ENCODE measurements around the gene NMT2.

The NMT2 gene

DNA sequence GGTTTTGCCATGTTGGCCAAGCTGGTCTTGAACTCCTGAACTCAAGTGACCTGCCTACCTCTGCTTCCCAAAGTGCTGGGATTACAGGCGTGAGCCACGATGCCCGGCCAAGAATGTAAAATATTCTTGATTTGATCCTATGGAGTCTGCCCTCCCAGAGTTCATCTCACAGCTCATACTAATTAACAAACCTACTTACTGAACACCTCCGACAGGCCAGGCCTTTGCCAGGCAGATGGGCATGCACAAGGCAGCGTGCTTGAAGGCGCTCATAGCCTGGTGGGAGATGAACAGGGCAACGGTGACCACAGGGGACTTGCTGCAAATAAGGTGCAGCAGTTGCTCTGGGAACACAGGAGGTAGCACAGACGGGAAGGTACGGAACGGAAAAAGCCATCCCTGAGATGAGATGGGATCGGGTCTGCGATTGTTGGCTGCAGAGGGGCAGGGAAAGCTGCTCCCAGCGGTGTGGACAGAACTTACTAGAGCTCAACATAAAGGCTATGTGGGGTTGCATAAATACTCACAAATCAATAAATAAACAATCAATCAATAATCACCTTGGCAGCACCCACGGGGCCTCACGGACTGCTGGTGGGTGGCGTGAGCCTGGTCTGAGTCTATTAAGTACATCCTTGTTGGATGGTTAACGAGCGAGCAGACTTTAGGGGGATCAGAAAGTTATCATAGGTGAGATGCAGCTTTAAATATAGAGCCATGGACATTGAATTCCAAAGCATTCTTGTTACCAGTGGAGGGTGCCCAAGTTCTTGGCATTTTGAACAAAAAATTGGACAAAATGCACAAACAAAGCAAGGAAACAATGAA is 84.6 kb downstream of the NMT2 start:
- TF ChIP-seq, protein P1, sequence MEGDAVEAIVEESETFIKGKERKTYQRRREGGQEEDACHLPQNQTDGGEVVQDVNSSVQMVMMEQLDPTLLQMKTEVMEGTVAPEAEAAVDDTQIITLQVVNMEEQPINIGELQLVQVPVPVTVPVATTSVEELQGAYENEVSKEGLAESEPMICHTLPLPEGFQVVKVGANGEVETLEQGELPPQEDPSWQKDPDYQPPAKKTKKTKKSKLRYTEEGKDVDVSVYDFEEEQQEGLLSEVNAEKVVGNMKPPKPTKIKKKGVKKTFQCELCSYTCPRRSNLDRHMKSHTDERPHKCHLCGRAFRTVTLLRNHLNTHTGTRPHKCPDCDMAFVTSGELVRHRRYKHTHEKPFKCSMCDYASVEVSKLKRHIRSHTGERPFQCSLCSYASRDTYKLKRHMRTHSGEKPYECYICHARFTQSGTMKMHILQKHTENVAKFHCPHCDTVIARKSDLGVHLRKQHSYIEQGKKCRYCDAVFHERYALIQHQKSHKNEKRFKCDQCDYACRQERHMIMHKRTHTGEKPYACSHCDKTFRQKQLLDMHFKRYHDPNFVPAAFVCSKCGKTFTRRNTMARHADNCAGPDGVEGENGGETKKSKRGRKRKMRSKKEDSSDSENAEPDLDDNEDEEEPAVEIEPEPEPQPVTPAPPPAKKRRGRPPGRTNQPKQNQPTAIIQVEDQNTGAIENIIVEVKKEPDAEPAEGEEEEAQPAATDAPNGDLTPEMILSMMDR (IDR thresholded peaks at IDR 0.05; ENCODE audit: low read depth, low read length), result no peak
- H3K4me3 ChIP-seq (replicated peaks in 1 of 2; ENCODE audit: low read depth in 2 of 2, low read length in 2 of 2), result peak overlapping the region; percentile 40 to 47
- DNase-seq (ENCODE audit: low read depth in 2 of 2), result no peak

DNA sequence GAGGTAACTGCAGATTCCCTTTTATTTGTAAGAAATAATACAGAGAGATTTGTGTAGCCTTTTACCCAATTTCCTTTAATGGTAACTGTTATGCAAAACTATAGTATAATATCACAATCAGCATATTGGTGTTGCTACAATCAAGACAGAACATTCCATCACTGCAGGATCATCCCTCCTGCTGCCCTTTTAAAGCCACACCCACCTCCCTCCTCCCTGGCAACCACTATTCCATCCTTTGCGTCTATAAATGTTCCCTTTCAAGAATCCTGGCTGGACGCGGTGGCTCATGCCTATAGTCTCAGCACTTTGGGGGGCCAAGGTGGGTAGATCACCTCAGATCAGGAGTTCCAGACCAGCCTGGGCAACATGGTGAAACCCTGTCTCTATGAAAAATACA is 93.1 kb downstream of the NMT2 start:
- TF ChIP-seq, protein P1 (IDR thresholded peaks at IDR 0.05; ENCODE audit: low read depth, low read length), result no peak
- no peak overlapping the region for H3K4me3 ChIP-seq (replicated peaks in 1 of 2; ENCODE audit: low read depth in 2 of 2, low read length in 2 of 2)
- DNase-seq (ENCODE audit: low read depth in 2 of 2), result no peak

DNA sequence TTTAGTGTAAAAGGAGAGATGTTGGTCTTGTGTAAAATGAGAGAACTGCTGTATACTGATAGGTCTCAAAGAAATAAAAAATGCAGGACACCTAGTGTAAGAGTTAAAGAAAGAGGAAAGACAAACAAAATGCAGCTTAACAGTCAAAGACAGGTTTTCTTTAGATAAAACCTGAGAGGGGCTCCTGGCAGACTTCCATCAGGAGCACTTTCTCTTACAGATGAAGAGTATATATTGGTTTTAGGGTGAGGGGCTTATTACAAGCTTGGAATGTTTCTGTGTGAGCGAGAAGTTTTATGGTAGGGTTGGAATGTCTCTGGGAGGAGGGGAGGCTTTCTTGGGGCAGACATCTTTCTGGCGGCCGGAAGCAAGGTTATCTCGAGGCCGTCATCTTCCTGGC is 96.1 kb downstream of the NMT2 start:
- TF ChIP-seq, protein P1 (IDR thresholded peaks at IDR 0.05; ENCODE audit: low read depth, low read length), result no peak
- DNase-seq (ENCODE audit: low read depth in 2 of 2), result no peak
- H3K4me3 ChIP-seq (replicated peaks in 1 of 2; ENCODE audit: low read depth in 2 of 2, low read length in 2 of 2), result no peak overlapping the region

- no peak for DNase-seq (ENCODE audit: low read depth in 2 of 2)
- TF ChIP-seq, protein P1 (IDR thresholded peaks at IDR 0.05; ENCODE audit: low read depth, low read length), result no peak
- no peak overlapping the region for H3K4me3 ChIP-seq (replicated peaks in 1 of 2; ENCODE audit: low read depth in 2 of 2, low read length in 2 of 2)
These were observed 99.3 kb downstream of the NMT2 start for GRCh38 chr10:15069230-15069629.

GRCh38 chr10:15068802-15069201 is 99.7 kb downstream of the NMT2 start:
- no peak overlapping the region for H3K4me3 ChIP-seq (replicated peaks in 1 of 2; ENCODE audit: low read depth in 2 of 2, low read length in 2 of 2)
- TF ChIP-seq, protein P1 (IDR thresholded peaks at IDR 0.05; ENCODE audit: low read depth, low read length), result no peak
- peak; percentile 69 to 86 for DNase-seq (ENCODE audit: low read depth in 2 of 2)

DNA sequence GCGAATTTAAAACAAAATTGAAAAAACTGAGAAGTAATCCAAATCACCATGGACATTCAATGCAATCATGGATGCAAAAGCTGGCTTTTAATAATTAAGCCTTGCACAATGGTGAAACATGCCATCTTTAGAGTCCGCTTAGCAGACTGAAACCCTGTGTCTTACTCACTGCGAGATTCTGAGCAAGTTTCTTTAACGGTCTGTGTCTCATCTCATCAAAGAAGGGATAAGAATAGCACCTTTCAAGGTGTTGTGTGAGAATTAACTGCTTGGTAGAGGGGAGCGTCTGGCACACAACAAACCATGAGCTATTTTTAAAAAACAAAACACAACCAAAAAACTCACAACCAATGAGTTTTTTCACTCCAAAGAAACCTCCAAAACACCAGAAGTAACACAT is 101.3 kb downstream of the NMT2 start:
- TF ChIP-seq, protein P1 (IDR thresholded peaks at IDR 0.05; ENCODE audit: low read depth, low read length), result no peak
- DNase-seq (ENCODE audit: low read depth in 2 of 2), result no peak
- no peak overlapping the region for H3K4me3 ChIP-seq (replicated peaks in 1 of 2; ENCODE audit: low read depth in 2 of 2, low read length in 2 of 2)

Data from cardiac fibroblast (primary cell).